GM19351 (cell line): Measurements from ENCODE around the gene RYR1.

ENCODE experiments used
- ATAC-seq: cut with Tn5 transposase; IDR thresholded peaks from one replicate; pipeline ENCODE4 v1.9.1; 2021; ENCODE audit warnings: mild to moderate bottlenecking, moderate library complexity; ENCODE audit not compliant: unreplicated experiment

Gene RYR1

DNA sequence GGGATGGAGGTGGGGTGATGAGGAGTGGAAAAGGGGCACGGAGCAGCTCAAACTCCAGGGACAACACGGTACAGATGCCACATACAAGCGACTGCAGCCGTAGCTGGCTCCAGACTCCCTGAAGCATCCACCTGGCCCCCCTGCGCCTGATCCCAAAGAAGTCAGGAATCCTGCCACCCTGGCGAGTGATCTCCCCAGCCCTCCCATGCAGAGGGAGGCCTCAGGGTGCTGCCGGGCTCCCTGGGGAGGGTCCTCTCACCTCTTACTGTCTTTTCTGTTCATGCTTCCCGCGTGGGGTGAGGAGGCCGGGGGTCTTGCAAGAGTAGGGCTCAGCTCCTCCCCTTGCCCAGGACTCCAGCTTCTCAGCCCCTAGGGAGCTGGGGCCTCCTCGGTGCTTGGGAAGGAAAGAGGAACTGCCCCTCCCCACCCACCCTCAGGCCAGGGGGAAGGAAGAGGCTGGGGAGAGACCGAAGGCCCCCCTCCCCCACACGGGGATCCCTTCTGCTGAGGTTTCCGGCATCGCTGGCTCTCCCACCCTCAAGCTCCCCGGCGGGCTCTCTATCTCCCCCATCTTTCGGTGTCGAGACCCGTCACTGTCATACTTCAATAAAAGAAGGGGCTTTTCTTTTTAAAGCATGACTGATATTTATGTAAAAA is 7.6 kb upstream of the RYR1 start, which contains the start of gene RASGRP4:
Gene RASGRP4, minus strand, starts transcription at position 410 of the 657 bp plus-strand sequence. Its CDS starts 128 bp downstream, at position 282.
- no peak for ATAC-seq

DNA sequence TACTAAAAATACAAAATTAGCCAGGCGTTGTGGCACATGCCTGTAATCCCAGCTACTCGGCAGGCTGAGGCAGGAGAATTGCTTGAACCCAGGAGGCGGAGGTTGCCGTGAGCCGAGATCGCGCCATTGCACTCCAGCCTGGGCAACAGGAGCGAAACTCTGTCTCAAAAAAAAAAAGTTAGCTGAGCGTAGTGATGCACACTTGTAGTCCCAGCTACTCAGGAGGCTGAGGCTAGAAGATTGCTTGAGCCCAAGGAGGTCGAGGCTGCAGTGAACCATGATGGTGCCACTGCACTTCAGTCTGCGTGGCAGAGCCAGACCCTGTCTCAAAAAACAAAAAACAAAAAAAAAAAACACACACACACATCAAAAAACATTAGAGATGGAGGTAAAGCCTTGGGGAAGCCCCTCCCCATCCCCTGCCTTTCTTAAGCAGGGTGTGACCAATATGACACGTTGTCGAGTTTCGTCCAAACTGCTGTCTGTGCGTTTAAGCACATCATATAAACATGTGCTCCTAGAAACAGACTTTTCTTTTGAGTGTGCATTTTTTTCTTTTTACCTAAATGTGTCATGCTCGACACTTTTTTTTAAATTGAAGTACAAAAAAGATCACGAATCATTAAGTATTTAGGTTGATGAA is 6.3 kb upstream of the RYR1 start:
- peak; percentile 56 for ATAC-seq

DNA sequence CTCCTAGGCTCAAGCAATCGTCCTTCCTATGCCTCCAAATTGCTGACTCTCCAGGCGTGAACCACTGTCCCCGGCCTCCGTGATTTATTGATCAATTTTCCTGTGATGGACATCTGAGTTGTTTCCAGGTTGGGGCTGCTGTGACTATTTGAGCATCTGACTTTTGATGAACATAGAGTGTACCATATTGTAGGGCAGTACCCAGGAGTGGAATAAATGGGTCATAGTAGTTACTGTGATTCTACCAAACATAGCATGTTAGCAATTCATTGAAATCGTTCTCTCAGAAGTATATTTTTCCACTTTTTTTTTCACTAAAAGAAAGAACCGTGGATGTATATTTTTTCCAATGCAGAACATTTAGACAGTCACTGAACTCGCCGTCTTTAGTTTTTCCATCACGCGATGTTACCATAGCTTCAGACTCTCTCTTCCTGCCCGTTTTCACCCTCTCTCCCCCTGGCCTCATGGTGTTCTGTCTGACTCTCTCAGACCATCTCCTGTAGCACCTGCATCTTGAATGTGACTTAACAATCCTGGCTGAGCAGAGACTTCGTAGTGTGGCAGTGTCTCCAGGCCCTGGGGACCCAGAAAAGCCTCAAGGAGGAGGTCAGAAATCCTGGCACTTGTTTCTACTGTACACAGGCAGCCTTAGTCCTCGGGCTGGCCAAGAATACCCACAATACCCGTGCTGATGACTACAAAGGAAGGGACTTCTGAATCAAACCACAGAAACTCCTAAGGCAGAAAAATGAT is 4.3 kb upstream of the RYR1 start:
- ATAC-seq: no peak

DNA sequence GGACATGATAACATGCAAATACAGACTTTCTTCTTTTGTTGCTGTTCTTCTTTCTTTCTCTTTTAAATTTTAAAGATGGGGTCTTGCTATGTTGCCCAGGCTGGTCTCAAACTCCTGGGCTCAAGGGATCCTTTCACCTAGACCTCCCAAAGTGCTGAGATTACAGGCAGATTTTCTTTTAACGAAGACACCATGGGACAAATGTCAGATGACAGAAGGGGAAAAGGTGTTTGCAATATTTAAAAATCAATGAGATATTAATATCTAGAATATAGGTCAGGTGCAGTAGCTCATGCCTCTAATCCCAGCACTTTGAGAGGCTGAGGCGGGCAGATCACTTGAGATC is 3.7 kb upstream of the RYR1 start:
- no peak for ATAC-seq

DNA sequence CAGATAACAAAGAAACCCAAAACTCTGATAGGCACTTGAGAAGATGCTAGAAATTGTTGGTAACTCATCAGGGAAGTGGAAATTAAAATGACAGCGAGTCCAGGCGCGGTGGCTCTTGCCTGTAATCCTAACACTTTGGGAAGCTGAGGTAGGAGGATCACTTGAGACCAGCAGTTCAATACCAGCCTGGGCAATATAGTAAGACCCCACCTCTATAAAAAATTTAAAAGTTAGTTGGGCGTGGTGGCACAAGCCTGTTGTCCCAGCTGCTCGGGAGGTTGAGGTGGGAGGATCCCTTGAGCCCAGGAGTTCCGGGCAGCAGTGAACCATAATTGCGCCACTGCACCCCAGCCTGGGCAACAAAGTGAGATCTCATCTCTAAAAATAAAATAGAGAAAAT is 2.6 kb upstream of the RYR1 start:
- no peak for ATAC-seq

DNA sequence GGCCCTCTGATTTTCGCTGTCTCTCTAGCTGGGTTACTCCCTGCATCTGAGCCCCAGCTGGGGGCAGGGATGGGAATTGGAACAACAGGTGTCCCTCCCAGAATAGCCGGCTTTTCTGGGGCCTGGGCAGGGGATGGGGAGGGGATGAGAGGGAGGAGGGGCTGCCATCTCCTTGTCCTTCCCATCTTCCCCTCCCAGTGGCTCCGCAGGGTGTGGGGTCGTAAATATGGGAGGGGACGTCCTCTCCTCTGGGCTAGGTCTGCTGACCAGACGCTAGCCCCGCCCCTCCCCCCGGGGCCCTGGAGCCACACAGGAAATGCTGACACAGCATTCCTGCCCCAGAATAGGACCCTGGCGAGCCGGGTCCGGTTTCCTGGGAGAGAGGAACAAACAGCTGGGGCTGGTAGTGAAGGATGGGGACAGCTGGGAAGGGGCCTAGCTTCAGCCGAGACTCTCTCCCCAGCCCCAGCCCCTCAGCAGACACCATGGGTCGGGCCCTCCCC is 1.1 kb downstream of the RYR1 start:
- ATAC-seq: no peak

DNA sequence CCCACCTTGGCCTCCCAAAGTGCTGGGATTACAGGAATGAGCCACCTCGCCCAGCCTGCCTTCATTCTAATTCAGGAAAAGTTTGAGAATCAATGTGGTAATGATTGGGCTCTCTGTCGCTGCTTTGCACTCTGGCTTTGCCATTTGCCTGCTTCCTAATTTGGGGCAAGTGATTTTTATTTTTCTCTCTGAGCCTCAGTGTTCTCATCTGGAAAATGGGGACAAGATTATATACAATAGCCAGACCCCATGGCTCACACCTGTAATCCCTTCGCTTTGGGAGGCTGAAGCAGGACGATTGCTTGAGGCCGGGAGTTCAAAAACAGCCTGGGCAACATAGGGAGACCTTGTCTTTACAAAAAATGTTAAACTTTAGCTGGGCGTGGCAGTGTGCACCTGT is 3.8 kb downstream of the RYR1 start:
- ATAC-seq: no peak

DNA sequence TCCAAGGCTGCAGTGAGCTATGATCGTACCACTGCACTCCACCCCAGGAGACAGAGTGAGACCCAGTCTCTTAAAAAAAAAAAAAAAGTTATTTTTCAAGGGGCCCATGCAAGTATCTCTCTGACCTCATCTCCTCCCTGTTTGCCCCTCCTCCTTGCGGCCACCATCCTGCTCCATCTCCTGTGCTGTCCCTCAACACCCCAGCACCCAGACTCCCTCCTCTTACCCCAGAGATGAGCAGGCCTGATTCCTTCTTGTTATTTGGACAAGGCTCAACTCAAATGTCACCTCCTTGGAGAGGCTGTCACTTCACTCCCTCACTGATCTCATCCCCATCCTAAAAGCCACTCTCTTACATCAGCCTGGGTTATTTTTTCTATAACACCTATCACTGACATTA is 4.4 kb downstream of the RYR1 start:
- no peak for ATAC-seq

DNA sequence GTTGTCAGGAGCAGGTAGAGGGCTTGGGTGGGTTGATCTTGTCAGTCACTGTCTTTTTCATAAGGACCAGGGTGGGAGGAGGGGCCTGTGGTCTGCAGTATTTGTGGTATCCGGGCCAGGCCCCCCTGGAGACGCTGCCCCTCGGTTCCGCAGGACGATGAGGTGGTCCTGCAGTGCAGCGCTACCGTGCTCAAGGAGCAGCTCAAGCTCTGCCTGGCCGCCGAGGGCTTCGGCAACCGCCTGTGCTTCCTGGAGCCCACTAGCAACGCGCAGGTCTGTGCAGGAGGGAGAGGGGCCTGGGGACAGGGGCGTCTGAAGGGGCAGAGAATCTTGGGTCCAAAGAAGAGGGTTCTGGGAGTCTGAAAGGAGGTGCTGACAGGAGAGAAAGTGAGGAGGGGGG is 7.1 kb downstream of the RYR1 start:
- no peak for ATAC-seq

DNA sequence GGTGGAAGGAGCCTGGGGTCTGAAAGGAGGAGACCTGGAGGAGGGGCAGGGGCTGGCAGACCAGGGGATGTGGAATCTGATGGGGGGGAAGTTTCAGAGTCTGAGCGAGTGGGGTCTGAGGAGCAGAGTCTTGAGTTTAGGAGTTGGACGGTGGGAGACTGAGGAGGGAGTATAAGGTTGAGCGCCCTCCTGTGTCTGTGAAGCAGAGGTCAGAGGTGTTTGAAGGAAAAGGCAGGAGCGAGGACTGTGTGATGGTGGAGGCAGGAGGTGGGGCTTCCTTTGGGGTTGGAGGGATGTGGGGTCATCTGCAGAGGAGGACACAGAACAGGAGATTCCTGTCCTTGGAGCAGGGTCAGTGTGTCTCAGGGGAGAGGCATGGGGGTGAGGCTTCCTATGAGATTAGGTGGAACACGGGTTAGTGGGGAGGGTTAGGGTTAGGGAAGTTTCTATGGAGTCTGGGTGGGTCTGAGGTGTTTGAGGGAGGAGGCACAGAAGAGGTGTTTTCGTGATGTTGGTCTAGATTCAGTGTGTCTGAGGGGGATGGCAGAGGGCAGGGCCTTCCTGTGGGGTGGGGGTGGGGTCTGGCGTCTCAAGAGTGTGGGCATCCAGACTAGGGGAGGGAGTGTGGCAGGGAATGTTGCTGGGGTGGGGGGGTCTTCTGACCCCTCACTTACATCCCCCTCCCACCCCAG is 8.3 kb downstream of the RYR1 start:
- ATAC-seq: no peak

DNA sequence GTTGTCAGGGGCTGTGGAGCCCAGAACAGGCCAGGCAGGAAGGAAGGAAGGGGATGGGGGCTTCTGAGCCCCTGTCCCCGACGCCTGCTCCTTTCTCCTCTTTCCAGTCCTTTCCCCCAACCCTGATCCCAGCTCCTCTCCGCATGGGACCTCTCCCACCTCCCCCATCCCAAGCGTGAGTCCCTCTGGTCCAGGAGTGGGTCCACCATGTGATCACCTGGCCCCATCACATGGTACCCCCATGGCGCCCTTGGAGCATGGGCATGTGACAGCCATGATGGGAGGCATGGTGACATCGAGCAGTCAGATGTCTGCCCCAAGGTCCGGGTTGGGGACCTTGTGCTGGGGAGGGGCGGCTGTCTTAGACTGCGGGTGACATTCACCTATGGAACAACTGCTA is 9.2 kb downstream of the RYR1 start:
- ATAC-seq: no peak

DNA sequence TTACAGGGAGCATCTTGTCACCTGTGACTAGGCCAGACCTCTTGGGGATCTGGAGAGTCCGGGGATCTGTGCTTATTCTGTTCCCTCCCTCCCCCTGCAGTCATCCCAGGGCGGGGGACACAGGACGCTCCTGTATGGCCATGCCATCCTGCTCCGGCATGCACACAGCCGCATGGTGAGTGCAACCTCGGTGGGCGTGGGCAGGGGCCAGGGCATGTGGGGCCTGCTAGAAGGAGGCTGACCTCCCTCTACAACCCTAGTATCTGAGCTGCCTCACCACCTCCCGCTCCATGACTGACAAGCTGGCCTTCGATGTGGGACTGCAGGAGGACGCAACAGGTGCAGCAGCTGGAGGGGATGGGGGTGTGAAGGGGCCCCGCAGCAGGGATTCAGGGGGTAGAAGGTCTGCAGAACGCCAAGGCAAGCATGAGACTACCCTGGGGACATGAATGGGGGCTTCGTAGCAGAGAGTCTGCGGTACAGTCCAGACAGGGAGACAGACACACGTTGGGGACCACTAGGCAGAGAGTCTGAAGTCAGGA is 10.0 kb downstream of the RYR1 start:
- no peak for ATAC-seq

DNA sequence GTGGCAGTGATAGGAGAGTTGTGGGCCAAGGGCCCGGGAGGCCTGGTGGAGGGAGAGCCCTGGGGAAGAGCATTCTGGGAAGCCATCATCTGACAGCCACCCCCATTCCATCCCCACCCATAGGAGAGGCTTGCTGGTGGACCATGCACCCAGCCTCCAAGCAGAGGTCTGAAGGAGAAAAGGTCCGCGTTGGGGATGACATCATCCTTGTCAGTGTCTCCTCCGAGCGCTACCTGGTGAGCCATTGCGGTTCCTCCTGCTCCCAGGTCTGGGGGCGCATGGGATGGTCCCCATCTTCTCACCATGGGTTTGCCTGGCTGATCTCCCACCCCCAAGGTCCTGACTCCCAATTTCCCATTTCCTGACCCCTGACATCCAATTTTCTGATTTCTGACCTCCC is 10.5 kb downstream of the RYR1 start:
- no peak for ATAC-seq

DNA sequence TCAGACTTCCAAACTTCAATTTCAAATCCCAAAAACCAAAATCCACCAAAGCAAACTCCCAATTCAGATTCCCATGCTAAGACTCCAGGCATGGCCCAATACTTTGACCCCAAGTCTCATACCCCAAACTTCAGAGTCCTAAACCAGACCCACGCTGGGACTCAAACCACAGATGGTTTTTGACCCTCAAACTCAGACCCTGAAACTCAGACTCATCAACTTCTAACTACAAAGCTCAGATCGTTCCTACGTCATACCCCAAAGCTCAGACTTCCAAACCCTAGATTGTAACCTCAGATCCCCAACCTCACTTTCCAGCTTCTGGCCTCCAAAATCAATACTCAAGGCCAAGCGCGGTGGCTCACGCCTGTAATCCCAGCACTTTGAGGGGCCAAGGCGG is 11.9 kb downstream of the RYR1 start:
- no peak for ATAC-seq

DNA sequence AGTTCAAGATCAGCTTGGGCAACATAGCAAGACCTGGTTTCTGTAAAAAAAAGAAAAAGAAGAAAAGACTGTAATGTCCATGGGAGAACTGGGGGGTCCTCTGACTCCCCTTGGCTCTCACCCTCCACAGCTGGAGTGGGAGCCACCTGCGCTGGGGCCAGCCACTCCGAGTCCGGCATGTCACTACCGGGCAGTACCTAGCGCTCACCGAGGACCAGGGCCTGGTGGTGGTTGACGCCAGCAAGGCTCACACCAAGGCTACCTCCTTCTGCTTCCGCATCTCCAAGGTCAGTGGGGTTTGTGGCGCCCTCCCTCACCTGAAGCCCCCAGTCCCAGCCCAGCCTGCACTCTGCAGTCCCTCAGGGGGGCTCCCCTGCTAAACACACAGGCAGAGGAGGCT is 14.7 kb downstream of the RYR1 start:
- no peak for ATAC-seq

DNA sequence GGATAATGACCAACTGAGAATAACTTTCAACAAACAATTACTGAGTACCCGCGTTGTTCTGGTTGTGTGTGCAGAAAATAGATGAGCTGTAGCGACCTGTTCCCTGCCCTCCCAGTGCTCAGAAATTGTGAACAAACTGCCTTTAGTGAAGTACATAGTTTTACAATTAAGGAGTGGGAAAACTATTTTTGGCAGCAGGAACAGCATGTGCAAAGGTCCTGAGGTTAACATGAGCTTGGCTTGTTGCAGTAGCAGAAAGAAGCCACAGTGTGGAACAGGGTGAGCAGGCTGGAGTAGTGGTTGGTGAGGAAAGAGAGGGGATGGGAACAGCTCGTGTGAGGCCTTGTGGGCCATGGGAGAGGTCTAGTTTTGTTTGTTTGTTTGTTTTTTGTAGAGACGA is 16.0 kb downstream of the RYR1 start:
- ATAC-seq: no peak

DNA sequence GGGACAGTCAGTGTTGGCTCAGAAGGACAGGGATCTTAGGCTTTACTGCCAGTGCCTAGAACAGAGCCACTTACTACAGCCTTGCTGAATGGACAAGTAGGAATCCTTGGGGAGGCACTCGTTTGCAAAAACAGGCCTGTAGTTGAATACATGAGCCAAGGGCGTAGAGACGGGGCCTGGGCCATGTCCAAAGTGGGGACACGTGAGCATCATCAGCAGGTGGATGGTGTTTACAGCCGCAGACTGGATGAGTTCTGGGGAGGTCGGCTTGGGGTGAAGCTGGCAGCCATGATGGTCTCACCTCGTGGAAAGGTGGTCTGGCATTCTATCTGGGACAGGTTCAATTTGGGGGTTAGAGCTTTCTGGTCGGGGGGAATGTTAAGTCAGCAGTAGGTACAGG is 17.5 kb downstream of the RYR1 start:
- no peak for ATAC-seq

DNA sequence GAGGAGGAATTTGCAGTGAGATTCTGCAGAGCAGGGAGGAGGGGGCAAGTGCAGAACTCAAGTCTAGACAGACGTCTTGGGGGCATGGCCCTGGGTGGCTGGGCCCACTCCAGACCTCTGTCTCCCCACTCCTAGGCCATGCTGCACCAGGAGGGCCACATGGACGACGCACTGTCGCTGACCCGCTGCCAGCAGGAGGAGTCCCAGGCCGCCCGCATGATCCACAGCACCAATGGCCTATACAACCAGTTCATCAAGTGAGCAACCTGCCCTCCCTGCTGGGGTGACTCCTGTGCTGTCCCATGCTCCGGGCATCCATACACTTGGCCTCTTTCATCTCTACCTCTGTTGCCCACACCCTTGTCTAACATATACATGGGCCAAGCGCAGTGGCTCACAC is 18.1 kb downstream of the RYR1 start:
- no peak for ATAC-seq

DNA sequence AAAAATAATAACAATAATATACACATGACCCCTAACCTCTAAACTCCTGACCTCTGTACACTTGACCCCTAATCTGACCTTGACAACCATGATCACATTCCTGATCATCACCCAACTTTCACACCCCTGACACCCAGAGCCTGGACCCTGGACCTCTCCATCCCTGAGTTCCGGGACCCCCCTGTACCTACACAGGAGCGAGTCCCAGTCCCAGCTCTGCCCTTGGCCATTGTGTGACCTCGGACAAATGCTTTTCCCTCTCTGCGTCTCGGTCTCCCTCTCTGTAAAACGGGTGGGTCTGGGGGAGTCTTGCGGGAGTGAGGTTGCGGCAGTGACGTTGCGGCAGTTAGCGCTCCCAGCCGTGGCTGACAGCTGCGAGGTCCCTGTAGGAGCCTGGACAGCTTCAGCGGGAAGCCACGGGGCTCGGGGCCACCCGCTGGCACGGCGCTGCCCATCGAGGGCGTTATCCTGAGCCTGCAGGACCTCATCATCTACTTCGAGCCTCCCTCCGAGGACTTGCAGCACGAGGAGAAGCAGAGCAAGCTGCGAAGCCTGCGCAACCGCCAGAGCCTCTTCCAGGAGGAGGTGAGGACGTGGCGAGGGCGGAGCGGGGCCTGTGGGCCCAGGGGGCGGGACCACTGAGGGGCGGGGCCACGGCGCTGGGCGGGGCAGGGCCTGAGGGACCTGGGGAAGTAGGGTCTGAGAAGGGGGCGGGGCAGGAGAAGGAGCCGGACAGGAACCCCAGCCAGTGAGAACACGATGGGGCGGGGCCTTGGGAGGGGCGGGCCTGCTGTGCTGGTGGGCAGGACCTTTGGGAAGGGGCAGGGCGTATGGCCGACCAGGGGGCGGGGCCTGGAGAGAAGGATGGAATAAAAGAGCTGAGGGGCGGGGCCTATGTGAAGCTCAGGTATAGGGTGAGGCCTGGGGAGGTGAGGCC is 19.2 kb downstream of the RYR1 start:
- no peak for ATAC-seq

DNA sequence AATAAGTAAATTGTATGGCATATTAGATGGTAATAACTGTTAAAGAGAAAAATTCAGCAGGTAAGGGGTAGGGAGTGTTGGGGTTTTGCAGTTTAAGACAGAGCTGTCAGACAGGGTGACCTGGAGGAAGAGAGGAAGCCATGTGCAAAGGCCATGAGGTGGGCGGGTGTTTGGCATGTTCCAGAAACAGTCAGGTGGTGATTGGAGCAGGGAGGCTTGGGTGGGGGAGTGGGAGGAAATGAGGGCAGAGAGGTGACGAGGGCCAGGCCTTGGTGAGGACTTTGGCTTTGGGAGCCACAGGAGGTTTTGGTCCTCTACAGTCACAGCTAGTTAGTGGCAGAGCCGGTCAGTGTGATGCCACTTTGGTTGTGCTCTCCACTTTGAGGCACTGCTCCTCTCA is 20.1 kb downstream of the RYR1 start:
- ATAC-seq: no peak
